Stimulated activated CD4-positive, alpha-beta T cell treated with anti-CD3 and anti-CD28 coated beads, Interleukin-1b, Interleukin-23, amount 100 ng/mL, for 48 hours (primary cell): ENCODE data around the gene MAJIN.

ENCODE experiments used
- DNase-seq: peaks from one replicate; pipeline ENCODE4 v3.0.0-alpha.2; 2020

Gene MAJIN

GRCh38 chr11:64909653-64910343 lies 62.1 kb downstream of the MAJIN start:
- no peak for DNase-seq

- no peak for DNase-seq
Observed at GRCh38 chr11:64908766-64909165, 63.1 kb downstream of the MAJIN start.

GRCh38 chr11:64906314-64906635 lies 65.6 kb downstream of the MAJIN start:
- DNase-seq, result no peak

GRCh38 chr11:64905516-64906313 lies 66.2 kb downstream of the MAJIN start:
- no peak for DNase-seq

- no peak for DNase-seq
Observed at GRCh38 chr11:64903291-64903833, 68.5 kb downstream of the MAJIN start.

- no peak for DNase-seq
Observed at GRCh38 chr11:64902102-64902900, 69.6 kb downstream of the MAJIN start.

- no peak for DNase-seq
Observed at GRCh38 chr11:64900774-64901173, 71.1 kb downstream of the MAJIN start.

GRCh38 chr11:64900263-64900678 lies 71.6 kb downstream of the MAJIN start:
- peak; percentile 77 for DNase-seq

GRCh38 chr11:64898541-64898940 lies 73.4 kb downstream of the MAJIN start:
- no peak for DNase-seq

- DNase-seq, result no peak
Observed at GRCh38 chr11:64898076-64898445, 73.8 kb downstream of the MAJIN start.

GRCh38 chr11:64897381-64898075 lies 74.4 kb downstream of the MAJIN start:
- DNase-seq, result no peak

- DNase-seq, result no peak
Observed at GRCh38 chr11:64896448-64897022, 75.4 kb downstream of the MAJIN start.

- DNase-seq, result no peak
Observed at GRCh38 chr11:64894812-64895452, 77.0 kb downstream of the MAJIN start.

- DNase-seq, result peak; percentile 90
Observed at GRCh38 chr11:64894070-64894811, 77.7 kb downstream of the MAJIN start.

- DNase-seq, result no peak
Observed at GRCh38 chr11:64893194-64894069, 78.5 kb downstream of the MAJIN start.

- no peak for DNase-seq
Observed at GRCh38 chr11:64892838-64893193, 79.1 kb downstream of the MAJIN start.

- DNase-seq, result no peak
Observed at GRCh38 chr11:64892411-64892831, 79.5 kb downstream of the MAJIN start.

GRCh38 chr11:64891880-64892279 lies 80.0 kb downstream of the MAJIN start:
- no peak for DNase-seq

GRCh38 chr11:64891215-64891848 lies 80.6 kb downstream of the MAJIN start:
- no peak for DNase-seq

GRCh38 chr11:64890522-64890939 lies 81.4 kb downstream of the MAJIN start:
- no peak for DNase-seq
